ENCODE data around the gene SGF29.
A peak's percentile ranks its signal among the peaks of the same experiment; 100 is the strongest.
"Not testable (repeated sequence)": the region's sequence is repeated elsewhere in the genome, so short reads cannot be mapped to it uniquely, and the experiment has no call there.

Gene SGF29

DNA sequence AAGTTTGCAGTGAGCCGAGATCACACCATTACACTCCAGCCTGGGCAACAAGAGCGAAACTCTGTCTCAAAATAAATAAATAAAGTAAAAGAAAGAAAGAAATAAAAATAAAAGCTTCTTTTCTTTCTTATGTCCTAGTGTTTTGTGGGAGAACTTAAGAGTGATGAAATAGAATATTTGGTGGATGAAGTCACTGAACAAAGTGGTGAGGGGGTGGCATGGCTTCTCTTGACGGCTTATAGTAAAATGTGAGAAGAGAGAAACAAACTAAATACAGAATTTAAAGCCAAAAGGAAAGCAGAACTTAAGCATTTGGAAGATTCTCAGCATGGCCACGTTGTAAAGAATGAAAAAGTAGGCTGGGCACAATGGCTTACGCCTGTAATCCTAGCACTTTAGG lies 15.3 kb downstream of the SGF29 start:
- no peak for DNase-seq

DNA sequence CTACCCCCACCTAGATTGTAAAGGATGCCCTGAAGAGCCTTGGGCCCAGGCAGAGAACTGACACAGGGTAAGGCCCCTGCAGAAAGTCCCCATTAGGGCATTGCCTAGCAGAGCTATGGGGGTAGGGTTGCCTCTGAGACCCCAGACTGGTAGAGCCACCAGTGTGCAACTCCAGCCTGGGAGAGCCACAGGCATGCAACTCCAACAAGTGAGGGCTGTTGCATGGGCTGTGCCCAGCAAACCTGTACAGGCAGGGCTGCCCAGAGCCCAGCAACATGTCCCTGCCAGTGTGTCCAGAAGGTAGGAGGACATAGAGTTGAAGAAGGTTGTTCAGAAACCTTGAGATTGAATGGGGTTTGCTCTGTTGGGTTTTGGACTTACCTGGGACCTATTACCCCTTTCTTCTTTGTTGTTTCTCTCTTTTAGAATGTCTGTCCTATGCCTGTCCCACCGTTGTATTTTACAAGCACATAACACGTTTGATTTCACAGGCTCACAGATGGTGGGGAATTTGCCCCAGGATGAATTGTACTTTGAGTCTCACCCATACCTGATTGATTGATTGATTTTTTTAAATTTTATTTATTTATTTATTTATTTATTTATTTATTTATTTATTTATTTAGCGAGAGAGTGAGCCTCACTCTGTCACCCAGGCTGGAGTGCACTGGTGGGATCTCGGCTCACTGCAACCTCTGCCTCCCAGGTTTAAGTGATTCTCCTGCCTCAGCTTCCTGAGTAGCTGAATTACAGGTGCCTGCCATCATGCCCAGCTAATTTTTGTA lies 16.4 kb downstream of the SGF29 start:
- no peak for DNase-seq

DNA sequence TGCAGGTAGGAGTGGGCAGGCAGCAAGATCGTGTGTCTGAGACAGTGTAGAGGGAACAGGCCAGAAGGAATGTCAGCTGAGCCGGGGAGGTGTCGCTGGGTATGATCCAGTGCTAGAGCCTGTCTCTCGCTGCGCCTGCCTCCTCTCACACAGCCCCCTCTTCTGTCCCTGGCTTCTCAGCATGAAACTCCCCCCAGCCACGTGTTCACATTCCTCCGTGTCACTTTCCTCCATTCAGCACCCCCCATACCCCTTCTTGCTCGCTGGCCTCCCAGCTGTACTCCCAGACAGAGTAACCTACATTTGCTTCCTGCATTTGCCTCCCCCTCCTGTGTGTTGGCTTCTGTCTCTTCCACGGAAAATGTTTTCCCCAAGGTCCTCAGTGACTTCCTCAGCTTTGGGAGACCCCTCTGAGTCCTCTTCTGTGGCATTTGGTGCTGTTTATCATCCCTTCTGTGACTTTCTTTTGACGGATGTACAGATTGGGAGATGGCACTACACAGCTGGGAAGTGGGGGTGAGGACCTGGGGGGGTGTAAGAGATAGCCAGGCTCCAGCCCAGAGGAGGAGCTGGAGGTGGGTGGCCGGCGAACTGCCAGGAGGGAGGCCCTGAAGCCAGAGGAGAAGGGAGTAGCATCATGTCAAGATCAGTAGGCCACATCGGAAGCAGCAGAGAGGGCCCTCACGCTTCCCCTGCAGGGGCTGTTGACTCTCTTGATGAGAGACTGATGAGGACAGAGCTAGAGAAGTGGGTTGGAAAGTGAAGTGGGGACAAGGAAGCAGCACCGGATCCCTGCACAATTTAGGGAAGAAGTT lies 19.2 kb downstream of the SGF29 start:
- DNase-seq: peak; percentile 85

DNA sequence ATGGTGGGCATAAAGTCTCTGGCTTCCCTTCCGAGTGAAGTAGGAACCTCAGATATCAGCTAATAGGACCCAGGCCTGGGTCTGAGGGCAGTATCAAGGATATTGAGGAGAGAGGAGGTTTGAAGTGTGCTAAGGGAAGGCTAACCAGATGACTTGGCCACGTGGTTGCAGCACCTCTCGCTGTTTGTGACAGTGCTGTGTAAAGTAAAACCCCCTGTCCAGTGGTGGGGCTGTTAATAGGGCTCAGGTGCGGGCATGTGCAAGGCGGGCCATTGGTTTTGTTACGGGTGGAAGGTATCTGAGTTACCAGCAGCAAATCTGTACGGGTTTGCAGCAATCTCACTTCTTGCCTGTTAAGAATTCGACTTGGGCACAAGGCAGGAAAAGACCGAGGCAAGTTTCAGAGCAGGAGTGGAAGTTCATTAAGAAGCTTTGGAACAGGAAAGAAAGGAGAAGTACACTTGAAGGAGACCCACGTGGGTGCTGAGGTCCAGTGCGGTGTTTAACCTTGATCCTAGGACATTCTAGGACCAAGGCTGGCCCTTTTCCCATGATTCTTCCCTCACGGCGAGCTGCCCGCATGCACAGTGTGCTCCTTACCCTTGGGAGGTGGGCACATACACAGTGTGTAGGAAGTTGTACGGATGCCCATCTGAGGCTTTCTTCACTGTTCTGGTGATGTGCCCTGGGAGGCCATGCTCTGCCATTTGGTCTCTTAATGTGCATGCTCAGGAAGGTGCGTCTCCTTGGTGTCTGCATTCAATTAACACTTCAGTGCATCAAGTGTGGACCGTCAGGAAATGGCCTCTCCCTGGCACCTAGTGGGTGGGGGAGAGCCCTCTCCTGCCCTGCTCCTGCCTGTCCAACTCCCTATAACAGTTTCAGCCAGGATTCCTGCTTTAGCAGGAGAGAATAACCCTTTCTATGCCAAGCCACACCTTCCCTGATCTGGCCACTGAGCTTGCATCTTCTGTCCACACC lies 20.3 kb downstream of the SGF29 start:
- no peak for DNase-seq

DNA sequence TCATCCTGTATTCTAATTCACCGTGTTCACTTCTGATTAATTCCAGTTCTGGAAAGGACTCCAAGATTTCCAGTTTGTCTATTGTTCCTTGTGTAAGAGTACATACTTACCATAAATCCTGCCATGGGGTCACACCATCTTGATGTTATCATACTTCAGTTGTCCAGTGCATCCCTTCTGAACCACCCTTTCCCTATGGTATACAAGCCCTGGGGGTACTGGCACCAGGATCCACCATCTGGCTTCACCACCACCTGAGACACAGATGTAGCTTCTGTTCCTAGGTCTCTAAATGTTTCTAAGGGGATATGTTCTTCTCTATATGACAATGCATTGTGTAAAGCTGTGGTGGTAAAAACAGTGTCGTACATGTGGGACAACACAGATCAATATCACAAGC lies 21.2 kb downstream of the SGF29 start:
- no peak for DNase-seq

DNA sequence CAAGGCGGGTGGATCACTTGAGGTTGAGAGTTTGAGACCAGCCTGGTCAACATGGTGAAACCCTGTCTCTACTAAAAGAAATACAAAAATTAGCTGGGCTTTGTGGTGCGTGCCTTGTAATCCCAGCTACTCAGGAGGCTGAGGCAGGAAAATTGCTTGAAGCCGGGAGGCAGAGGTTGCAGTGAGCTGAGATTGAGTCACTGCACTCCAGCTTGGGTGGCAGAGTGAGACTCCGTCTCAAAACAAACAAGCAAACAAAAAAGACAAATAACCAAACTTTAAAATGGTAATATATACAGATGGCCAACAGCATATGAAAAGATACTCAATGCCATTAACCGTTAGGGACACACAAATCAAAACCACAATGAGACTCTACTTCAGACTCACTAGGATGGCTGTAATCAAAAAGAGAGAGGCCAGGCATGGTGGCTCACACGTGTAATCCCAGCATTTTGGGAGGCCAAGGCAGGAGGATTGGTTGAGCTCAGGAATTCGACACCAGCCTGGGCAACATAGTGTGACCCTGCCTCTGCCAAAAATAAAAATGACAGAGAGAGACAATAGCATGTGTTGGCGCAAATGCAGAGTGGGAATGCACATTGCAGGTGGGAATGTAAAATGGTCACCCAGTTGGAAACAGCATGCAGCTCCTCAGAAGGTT lies 21.9 kb downstream of the SGF29 start:
- DNase-seq: no peak

DNA sequence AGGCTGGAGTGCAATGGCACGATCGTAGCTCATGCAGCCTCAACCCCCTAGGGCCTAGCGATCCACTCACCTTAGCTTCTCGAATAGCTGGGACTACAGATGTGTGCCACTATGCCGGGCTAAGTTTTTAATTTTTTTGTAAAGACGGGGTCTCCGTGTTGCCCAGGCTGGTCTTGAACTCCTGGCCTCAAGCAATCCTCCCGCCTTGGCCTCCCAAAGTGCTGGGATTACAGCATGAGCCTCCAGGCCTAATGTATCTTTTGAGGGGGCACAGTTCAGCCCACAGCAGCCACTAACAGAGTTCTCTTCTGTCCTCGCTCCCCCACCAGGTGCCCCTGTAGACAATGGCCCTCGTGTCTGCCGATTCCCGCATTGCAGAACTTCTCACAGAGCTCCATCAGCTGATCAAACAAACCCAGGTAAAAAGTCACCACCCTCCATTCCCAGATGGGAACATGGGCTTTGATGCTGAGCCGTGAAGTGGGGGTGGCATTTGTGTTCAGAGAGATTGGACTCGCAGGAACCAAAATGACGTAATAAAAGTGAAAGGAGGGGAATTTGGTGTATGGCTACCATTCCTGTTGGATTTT lies 27.1 kb downstream of the SGF29 start:
- no peak for DNase-seq

DNA sequence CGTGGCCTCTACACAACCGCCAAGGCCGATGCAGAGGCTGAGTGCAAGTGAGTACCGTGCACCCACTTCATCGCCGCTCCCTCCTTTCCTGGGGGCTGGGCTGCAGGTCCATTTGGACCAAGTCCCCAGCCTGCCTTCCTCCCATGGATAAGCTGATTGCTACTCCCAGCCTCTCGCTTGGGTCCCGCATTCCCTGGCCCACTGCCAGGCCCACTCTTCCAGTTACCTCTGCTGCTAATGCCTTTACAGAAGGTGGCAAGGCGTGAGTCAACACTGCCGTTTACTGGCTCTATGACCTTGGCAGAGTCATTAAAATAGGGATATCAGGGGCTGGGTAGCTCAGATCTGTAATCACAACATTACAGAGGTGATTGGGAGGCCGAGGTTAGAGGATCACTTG lies 32.0 kb downstream of the SGF29 start:
- no peak for DNase-seq

DNA sequence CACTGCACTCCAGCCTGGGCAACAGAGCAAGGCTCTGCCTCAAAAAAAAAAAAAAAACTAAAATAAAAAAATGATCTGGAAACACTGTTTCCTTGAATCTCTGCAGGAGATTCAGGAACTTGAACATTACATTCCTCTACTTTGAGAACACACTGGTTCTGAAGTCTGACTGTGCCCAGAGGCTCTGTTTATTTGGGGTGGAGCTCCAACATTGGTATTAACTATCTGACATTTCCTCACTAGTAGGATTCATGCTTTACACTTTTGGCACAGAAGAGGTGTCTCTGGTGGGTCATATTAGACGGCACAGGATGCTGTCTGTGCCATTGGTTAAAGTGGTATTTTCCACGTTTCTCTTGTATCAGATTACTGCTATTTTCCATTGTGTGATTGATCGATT lies 32.7 kb downstream of the SGF29 start:
- DNase-seq: no peak

DNA sequence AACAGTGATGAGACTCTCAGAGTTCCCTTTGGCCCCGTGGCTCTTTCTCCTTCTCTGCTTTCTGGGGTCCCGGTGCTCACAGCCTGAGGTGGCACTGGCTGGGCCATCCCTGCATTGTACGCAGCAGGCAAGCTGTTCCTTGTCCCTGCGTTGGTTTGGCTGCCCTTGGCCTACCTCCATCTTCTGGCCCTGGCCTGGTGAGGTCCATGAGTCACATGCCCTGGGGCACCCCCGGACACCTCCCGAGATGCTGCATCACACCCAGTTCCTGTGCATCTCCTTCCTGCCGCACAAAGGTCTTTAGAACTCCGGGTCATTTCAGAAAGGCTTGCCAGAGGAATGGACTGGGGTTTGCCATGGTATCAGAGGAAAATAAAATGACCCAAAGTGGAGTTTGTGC lies 33.7 kb downstream of the SGF29 start:
- no peak for DNase-seq

DNA sequence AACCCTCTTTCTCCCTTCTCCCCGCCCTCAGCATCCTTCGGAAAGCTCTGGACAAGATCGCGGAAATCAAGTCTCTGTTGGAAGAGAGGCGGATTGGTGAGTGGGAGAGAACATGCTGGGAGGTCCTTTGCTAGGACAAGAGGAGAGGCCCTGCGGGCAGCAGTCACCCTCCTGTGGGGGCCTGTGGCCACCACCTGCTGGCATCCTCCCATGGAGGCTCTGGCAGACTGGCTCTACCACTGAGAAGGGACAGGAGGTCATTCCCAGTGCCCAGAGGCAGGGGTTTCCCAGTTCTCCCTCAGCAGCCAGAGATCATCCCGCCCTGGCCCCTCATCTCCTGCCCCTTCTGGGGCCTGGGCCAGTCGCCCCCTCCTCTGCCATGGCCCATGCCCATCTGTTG lies 35.3 kb downstream of the SGF29 start:
- DNase-seq: no peak

DNA sequence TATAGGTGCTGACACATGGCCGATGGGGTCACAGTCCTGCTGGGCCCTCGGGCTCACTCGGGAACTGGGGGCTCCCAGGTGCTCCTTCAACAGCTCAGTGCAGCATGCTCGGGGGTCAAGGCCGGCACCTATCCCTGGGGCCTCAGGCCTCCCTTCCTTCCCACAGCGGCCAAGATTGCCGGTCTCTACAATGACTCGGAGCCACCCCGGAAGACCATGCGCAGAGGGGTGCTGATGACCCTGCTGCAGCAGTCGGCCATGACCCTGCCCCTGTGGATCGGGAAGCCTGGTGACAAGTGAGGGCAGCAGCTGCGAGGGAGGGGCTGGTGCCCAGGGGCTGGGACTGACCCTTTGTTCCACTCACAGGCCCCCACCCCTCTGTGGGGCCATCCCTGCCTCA lies 36.2 kb downstream of the SGF29 start:
- DNase-seq: no peak

DNA sequence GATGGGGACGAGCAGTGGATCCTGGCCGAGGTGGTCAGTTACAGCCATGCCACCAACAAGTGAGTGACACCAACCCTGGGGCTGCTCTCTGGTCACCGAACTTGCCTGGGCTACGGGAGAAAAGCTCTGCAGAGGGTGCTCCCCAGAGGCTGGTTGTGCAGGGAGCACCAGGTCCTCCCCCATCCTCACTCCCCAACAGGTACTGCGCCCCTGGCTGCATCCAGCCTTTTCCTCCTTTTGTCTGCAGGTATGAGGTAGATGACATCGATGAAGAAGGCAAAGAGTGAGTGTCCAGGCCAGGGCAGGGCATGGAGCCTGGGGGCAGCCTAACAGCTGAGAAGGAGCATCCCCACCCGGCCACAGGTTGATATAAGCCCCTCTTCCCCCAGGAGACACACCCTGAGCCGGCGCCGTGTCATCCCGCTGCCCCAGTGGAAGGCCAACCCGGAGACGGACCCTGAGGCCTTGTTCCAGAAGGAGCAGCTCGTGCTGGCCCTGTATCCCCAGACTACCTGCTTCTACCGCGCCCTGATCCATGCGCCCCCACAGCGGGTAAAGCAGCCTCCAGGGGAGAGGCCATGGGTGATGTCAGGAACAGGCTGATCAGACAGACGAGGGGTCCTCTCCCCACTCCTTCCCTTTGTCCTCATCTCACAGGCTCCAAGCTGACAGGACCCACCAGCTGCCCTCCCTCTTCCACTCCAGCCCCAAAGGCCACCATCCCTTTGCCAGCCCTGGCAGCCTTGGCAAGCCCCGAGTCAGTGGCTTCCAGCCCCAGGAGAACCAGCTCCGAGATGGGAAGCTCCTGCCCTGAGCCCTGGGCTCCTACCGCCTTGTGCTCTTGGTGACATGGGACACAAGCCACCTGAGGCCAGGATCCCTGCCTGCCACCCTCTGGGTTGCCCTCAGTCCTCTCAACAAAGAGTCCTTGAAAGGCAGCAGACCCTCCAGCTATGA lies 36.9 kb downstream of the SGF29 start:
- no peak for DNase-seq

DNA sequence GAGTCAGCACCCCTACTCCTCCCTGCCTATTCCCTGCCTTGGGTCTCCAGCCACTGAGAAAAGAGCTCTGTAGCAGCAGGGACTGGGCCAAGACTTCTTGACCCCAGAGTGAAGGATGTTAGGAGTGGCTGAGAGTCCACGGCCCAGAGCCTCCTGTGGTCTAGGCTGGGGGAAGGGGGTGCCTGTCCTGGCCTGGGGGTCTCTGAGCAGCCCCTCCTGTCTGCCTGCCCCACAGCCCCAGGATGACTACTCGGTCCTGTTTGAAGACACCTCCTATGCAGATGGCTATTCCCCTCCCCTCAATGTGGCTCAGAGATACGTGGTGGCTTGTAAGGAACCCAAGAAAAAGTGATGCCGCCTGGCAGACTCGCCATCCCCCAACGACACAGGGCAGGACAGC lies 37.6 kb downstream of the SGF29 start:
- no peak for DNase-seq

DNA sequence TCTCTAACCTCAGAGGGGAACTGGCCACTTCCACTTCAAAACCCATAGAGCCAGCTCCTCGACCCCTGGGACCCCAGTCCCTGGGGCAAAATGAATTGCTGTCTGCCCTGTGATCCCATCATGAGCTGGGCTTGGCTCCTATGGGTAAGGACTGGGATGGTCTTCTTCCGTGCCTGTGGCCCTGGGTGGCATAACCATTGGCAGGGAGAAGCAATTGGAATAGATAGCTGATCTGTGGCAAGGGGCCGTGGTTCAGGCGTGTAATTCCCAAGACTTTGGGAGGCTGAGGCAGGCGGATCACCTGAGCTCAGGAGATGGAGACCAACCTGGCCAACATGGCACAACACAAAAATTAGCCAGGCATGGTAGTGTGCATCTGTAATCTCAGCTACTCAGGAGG lies 38.8 kb downstream of the SGF29 start:
- no peak for DNase-seq

DNA sequence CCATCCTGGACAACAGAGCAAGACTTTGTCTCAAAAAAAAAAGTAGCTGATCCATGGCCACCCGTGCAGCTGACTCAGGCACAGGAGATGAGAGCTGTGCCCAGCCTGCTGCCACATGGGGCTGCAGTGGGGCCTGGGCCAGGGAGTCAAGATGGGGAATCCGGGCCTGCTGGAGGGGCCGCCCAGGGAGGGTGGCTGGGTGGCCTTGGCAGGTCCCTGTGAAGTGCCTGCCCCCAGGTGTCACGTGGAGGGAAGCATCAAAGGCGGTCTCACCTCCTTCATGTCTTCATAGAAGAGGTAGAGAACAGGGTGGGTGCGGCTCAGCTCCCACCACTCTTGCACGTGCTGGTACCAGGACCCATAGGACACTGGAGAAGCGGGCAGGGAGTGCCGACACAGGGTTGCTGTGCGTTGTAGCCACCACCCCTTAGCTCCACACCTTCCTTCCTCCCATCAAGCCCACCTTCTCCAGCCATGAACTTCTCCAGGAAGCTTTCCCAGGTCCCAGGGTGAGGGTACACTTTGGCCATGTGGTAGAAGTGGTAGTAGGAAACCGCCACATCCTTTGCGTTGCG lies 39.3 kb downstream of the SGF29 start:
- DNase-seq: no peak

DNA sequence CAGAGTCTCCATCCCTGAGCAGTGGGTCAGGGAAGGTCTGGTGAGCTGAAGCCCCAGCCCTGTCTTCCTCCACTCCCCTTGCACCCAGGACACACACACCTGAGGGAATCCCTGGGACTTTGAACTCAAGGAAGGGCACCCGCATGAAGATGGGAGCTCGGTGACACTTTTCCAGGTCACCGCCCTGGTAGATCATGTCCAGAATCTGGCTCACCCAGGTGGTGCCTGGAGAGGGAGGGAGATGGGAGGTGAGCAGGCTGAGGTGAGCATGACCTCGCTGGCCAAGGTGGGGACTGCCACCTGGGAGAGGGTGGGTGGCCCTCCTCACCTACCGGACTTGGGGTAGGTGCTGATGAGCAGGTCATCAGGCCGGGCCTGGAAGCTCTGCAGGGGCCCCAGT lies 41.7 kb downstream of the SGF29 start:
- DNase-seq: not testable (repeated sequence)

DNA sequence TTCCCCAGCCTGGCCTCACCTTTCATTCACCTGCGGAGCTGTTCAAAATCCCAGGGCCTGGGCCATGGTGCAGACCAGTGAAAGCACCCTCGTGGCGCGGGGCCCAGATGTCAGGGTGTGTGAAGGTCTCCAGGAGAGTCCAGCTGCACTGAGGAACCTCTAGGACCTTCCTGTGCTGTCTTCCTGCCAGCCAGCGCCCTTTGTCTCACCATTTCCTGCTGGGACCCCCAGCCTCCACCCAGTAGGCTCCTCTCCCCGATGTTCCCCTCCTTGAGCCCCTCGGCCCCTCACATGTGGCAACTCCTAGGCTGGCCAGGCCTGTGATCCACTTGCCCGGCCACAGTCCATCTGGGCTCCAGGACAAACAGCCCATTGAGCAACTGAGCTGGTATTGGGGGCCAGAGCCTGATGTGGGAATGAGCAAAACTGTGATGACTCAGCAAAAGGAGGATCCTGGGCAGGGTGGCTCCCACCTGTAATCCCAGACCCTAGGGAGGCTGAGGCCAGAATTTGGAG lies 42.5 kb downstream of the SGF29 start:
- no peak for DNase-seq

DNA sequence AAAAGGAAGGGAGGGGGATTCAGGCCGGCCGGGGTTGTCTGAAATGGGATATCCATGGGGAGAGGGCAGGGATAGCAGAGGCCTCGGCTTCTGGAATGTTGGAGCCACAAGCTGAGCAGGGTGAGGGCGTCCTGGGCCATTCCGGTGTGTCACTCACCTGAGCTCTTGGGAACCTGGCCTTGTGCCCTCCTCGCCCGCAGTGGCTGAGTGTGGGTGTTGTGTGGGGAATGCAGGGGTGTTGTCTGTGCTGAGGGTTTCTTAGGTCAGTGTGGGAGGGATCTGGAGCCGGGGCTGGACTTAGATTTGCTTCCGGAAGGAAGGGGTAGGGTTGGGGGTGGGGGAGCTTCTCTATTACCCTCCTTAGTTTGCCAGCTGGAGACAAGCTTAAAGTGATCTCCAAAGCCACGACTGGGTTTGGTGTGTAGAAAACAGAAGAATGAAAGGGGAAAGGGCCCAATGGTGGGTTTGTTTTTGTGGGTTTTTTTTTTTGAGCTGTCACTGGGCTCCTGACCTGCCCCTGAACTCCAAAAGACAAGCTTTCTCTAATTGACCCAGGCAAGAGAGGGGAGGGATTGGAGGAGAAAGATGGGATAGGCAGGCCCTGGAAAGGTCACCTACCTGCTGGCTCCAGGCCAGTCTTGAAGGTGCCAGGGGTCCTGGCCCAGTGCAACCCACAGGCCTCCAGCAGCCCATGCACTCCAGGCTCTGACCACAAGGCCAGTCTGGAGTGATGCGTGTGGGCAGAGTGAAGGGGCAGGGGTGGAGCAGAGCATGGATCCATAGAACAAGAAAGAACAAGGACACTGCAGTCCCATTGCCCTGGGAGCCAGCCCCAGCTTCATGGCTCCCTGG lies 43.3 kb downstream of the SGF29 start, which contains the start of gene SULT1A2:
TSS of gene SULT1A2 (minus strand) at position 211 of the 852 bp plus-strand sequence. CDS start 1,120 bp downstream, outside the sequence.
- no peak for DNase-seq
